ENCODE measurements around the gene PIEZO2.

DNA sequence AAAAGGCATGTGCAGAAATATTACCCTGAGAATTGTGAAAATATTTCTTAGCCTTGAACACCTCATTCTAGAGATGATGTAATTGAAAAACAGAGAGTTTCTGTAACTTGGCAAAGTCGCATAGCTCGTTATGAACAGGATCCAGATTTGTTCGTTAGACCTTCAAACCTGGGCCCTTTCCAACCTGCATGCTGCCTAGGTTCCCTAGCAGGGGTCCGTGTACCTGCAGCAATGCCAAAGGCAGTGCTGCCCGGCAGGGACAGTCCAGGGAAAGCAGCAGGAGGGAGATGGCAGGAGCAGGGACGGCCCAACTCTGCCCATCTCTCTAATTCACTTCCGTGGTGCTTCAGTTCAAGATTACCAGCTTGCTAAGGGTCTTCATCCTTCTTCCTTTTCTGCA is 12.0 kb downstream of the PIEZO2 start:
- no peak for TF ChIP-seq CTCF (IDR thresholded peaks at IDR 0.05)
- no peak for TF ChIP-seq POLR2A (IDR thresholded peaks at IDR 0.05)
- TF ChIP-seq EP300 (IDR thresholded peaks at IDR 0.05), result no peak
